ENCODE data around the gene SEC14L5.

- no peak for TF ChIP-seq CTCF (conservative IDR thresholded peaks at IDR 0.05)
- no peak for TF ChIP-seq EZH2 (IDR thresholded peaks at IDR 0.05; ENCODE audit: low read depth)
Observed at GRCh38 chr16:4925293-4925607, 32.9 kb upstream of the SEC14L5 start.
